Posterior cingulate gyrus (tissue), 11 donors: ENCODE measurements around the gene BMP8A.
"Not testable (repeated sequence)": the region's sequence is repeated elsewhere in the genome, so short reads cannot be mapped to it uniquely, and the experiment has no call there.

Experiments
- DNase-seq, 10 donors: peaks; one replicate each; pipeline versions ENCODE4 v3.0.0 to v3.0.0-alpha.2; 2020 to 2021; ENCODE audit warnings: mixed read lengths in 3 of 10
- intact Hi-C: fragments of 100-400 bp; cut with DNase I; formaldehyde crosslinking; loops from one replicate; pipeline ENCODE4 v1.15.1; 2023

Gene BMP8A, protein sequence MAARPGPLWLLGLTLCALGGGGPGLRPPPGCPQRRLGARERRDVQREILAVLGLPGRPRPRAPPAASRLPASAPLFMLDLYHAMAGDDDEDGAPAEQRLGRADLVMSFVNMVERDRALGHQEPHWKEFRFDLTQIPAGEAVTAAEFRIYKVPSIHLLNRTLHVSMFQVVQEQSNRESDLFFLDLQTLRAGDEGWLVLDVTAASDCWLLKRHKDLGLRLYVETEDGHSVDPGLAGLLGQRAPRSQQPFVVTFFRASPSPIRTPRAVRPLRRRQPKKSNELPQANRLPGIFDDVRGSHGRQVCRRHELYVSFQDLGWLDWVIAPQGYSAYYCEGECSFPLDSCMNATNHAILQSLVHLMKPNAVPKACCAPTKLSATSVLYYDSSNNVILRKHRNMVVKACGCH

DNA sequence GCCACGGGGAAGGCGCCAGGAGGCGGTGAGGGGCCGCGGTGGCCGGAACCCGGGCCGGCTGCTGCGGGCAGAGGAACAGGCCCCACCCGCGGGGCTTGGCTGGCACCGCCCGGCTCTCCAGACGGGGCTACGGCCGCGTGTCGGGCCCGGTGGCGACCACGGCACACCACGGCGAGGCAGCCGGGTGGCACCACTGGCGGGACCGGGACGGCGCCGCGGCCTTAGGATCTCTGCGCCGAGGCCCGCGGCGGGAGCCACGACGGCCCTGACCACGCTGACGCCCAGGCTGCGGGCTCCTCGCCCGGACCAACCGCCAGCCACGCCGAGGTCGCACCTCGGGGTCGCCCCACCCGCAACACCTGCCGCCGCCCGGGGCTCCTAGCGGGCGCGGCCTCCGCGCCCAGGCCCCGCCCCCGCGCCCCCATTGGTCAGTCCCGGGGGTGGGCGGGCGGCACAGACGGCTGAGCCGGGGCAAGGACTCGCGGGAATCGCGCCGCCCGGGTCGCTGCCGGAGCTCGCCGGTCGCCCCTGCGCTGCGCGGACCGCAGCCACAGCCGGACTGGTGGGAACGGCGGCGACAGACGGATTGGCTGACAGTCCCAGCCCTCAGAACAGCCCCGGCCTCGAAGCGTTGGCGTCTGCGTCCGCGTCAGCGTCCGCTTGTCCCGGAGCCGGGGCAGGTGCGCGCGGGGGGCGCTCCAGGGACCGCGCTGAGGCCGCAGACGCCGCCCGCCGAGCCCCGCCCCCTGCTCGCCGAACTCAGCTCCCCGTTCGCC is at the start of gene BMP8A:
Gene BMP8A (plus strand): TSS at position 491 of the 776 bp plus-strand sequence. CDS start 356 bp downstream, outside the sequence.
- intact Hi-C loops = no loop called here
- DNase-seq = peak in 5 of 10 donors; percentile 33 to 87 (median 72)

GRCh38 chr1:39441797-39442196 is 49.6 kb upstream of the BMP8A start:
- intact Hi-C loops = no loop called here

GRCh38 chr1:39445573-39445972 is 45.9 kb upstream of the BMP8A start:
- DNase-seq = no peak
- intact Hi-C loops = no loop called here

More at GRCh38 chr1:39441797-39442196, 49.6 kb upstream of the BMP8A start:
- DNase-seq = no peak

GRCh38 chr1:39446986-39447567 is 44.4 kb upstream of the BMP8A start:
- DNase-seq = no peak
- intact Hi-C loops = no loop called here

- DNase-seq, intact Hi-C loops: not testable (repeated sequence)
Observed at GRCh38 chr1:39450041-39450440, 41.4 kb upstream of the BMP8A start.

- intact Hi-C loops = no loop called here
- DNase-seq = no peak
Observed at GRCh38 chr1:39450956-39451606, 40.4 kb upstream of the BMP8A start.

DNA sequence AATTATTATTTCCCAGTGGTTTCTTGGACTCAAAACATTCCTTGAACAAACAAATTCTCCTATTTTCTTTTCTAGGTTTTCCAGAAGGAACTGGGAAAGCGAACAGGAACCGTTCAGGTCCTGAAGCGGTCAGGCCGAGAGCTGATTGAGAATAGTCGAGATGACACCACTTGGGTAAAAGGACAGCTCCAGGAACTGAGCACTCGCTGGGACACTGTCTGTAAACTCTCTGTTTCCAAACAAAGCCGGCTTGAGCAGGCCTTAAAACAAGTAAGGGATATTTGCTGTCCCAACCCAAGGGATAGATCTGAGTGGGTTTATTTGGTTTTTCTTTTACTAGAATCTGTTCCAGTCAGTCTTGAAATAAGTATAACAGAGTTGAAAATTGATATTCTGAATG is 39.4 kb upstream of the BMP8A start:
- peak in 1 of 10 donors; percentile 27 for DNase-seq
- intact Hi-C loops = no loop called here

DNA sequence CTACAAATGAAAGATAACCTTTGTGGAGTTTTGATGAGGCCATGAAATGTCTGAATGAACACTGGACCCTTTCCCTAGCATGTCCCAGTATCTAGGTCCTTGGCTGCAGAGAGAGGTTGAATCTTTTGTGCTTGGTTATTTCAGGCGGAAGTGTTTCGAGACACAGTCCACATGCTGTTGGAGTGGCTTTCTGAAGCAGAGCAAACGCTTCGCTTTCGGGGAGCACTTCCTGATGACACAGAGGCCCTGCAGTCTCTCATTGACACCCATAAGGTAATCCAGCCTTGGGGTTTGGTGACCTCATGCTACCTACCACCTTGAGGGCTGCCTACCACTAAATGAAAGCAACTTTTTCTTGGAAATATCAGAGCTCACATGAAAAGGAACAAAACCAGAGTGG is 38.9 kb upstream of the BMP8A start:
- no peak for DNase-seq
- intact Hi-C loops = no loop called here

- peak in 1 of 10 donors; percentile 85 for DNase-seq
Observed at GRCh38 chr1:39453603-39454002, 37.8 kb upstream of the BMP8A start.

GRCh38 chr1:39458991-39459390 is 32.4 kb upstream of the BMP8A start:
- DNase-seq = no peak
- intact Hi-C loops = no loop called here

More at GRCh38 chr1:39453603-39454002, 37.8 kb upstream of the BMP8A start:
- intact Hi-C loops = no loop called here

DNA sequence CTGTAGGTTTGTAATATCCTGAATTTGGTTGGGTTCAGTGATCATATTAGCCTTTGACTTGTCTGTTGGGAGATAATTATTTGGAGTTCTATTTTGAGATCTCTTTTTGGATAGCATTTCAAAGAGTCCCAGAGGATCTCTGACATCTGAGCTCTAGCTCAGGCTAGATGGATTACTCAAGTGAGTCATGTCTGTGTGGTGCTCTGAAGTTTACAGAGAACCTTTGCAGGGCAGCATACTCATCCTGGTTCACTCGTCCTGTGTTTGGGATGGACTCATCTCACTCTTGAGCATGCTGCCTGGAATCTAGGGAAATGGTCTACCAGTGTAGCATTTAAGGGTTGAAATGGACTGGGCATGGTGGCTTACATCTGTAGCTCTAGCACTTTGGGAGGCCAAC is 29.4 kb upstream of the BMP8A start:
- no peak for DNase-seq
- intact Hi-C loops = no loop called here

GRCh38 chr1:39466413-39467107 is 24.9 kb upstream of the BMP8A start:
- no peak for DNase-seq
- intact Hi-C loops = no loop called here

GRCh38 chr1:39467108-39467720 is 24.2 kb upstream of the BMP8A start:
- intact Hi-C loops, DNase-seq: not testable (repeated sequence)

DNA sequence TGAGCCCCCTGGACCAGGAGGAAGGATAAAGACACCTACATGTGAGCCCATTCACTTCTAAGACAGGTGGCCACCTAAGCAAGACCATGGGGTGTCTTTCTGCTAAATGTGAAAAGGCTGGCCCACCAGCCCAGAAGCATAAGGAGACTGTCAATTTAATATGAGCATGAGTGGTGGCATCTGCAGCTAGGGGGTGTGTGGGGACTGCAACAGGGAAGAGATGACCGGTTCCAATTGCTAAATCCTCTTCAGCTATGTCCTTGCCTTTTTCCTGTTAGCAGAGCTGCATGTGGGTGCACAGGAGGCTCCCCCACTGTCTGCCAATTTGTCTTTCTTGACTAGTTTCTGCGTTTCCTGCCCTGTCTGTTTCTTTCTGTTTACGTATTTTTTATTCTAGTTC is 22.3 kb upstream of the BMP8A start:
- intact Hi-C loops = no loop called here
- no peak for DNase-seq

DNA sequence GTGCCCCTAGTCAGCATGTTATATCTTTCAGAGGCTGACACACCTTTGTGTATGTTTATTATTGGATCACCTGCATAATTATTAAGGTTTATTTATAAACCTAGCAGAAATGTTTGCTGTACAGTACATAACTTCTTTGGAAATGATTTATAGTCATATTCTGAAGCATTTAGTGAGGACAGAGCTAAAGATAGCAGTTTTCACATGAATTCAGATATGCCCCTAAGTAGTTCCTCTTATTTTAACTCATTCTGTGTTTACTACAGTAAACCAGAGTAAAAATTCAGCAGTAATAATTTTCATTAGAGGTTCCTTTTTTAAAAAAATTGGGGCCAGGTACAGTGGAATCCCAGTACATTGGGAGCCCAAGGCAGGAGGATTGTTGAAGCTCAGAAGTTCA is 21.4 kb upstream of the BMP8A start:
- intact Hi-C loops = no loop called here

DNA sequence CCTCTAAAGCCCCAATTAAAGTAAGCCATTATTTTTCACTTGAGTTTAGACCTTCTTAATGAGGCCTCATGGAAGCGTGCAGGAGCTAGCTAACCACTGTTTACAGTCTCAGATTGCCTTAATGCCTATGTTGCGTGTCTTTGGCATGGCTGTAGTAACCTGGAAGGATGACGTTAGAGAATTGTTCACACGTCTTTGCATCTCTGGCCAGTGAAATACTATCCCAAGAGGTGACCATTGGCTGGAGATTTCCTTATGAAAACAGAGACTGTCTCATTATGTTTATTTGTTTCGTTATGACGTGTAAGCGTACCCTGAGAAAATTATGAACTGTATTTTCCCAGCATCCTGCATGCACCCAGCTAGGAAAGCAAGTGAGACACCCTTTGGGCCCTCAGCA is 18.6 kb upstream of the BMP8A start:
- no peak for DNase-seq
- intact Hi-C loops = no loop called here

More for the DNA sequence above, 21.4 kb upstream of the BMP8A start:
- no peak for DNase-seq

DNA sequence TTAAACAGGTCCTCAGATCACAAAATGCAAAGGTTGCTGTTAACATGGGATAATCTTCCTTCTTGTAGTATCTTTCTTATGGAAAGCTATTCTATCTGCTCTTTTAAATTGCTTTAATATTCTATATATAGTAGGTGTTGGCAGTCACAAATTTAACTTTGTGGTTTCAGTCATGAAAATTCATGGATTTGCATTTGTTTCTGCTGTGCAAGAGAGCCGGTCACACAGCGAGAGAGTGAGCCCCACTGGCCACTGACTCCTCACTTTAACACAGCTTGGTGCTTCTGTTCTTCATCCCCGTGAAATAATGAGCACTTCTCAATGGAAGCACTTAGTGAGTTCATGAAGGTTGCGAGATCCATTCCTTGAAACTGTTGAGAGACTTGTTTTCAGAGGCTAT is 18.1 kb upstream of the BMP8A start:
- intact Hi-C loops = no loop called here

DNA sequence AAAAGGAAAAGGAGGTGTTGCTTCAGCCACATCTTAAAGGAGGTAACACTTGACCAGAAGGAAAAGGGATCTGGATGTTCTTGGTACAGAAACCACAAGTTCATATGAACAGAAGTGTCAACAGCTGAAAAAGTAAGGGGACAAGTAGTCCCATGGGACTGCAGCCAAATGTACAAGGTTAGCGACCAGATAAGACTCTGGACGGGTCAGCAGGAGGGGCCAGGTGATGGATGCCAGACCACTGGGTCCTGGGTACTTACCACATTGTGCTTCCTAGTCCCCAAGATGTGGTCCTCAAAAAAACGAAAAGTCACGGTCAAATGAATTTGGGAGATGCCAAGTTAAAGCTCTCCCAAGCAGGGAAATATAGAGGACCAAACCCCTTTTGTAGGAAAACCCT is 16.6 kb upstream of the BMP8A start:
- no peak for DNase-seq
- intact Hi-C loops = no loop called here

More for the DNA sequence above, 18.1 kb upstream of the BMP8A start:
- no peak for DNase-seq

- intact Hi-C loops, DNase-seq: not testable (repeated sequence)
Observed at GRCh38 chr1:39475551-39475950, 15.9 kb upstream of the BMP8A start.
